Measurements from ENCODE around the gene DCP1A. TPM values are rescaled to one million over a fixed set of nuclear protein-coding genes. Genes with fewer than 3 reads are reported as not detected.

DCP1A gene
- polyA plus RNA-seq = 10 to 100 TPM in 1 of 4 donors, 1 to 10 TPM in 3; 4.1 to 24.1 (median 6.8) TPM
- long read RNA-seq, donor 1 = 0 reads
- long read RNA-seq, donor 2, full-length matches to known transcripts = 4 of 4 reads
- long read RNA-seq, donor 2, partial matches to known transcripts = 0 of 4 reads
- long read RNA-seq, donor 2, other reads (novel, unspliced or antisense) = 0 of 4 reads
- long read RNA-seq, donor 3, full-length matches to known transcripts = 2 of 2 reads
- long read RNA-seq, donor 3, partial matches to known transcripts = 0 of 2 reads
- long read RNA-seq, donor 3, other reads (novel, unspliced or antisense) = 0 of 2 reads
- long read RNA-seq, donor 4 = 0 reads
- long read RNA-seq, donor 5 = 0 reads
- long read RNA-seq, donor 6, full-length matches to known transcripts = 6 of 6 reads
- long read RNA-seq, donor 6, partial matches to known transcripts = 0 of 6 reads
- long read RNA-seq, donor 6, other reads (novel, unspliced or antisense) = 0 of 6 reads
- long read RNA-seq, donor 7 = 0 reads
- long read RNA-seq, donor 8 = 0 reads
- long read RNA-seq, donor 9, partial matches to known transcripts = 0 of 1 reads
- long read RNA-seq, donor 9, other reads (novel, unspliced or antisense) = 0 of 1 reads
- long read RNA-seq, donor 10, full-length matches to known transcripts = 9 of 9 reads
- long read RNA-seq, donor 10, partial matches to known transcripts = 0 of 9 reads
- long read RNA-seq, donor 10, other reads (novel, unspliced or antisense) = 0 of 9 reads

DNA sequence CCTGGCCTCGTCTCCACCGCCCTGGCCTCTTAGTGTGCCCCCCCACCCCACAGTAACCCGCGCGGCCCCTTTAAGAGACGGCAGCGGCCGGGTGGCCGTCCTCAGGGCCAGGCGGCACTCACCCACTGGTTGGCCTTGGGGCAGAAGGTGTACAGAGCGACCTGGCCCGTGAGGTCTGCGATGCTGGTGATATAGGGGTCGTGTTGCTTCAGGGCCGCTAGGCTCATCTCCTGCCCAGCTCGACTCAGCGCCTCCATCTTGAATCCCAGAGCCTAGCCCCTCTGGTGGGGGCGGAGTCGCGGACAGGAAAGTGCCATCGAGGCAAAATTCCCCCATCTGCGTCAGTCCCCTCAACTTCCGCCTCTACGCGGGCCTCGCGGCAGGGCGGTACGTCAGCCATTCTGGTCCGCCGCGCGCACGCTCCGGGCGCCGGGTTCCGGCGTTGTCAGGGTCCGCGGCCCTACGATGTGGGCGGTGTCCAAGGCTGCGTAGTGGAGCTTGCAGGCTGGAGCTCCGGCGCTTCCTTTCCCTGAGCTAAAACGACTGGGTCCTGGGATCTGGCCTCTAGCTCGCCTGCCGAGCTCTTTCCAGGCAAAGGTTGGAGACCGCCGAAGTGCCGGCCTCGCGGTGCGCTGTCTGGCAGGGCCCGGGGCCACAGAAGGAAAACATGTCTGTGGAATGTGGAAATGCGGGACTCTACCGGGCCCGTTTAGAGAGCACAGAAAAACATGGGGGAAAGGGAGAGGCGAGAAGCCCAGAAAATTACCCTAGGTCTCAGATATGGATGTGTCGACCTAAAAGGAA lies at the start of gene DCP1A:
DCP1A (minus strand) TSS at position 283 of the 804 bp plus-strand sequence; CDS start at position 257, 26 bp downstream.
- FAIRE-seq = no peak
- WGBS, 3 donors = 0 to 1% (median 0%) methylated on average over 56 to 61 of the region's 61 CpGs

DNA sequence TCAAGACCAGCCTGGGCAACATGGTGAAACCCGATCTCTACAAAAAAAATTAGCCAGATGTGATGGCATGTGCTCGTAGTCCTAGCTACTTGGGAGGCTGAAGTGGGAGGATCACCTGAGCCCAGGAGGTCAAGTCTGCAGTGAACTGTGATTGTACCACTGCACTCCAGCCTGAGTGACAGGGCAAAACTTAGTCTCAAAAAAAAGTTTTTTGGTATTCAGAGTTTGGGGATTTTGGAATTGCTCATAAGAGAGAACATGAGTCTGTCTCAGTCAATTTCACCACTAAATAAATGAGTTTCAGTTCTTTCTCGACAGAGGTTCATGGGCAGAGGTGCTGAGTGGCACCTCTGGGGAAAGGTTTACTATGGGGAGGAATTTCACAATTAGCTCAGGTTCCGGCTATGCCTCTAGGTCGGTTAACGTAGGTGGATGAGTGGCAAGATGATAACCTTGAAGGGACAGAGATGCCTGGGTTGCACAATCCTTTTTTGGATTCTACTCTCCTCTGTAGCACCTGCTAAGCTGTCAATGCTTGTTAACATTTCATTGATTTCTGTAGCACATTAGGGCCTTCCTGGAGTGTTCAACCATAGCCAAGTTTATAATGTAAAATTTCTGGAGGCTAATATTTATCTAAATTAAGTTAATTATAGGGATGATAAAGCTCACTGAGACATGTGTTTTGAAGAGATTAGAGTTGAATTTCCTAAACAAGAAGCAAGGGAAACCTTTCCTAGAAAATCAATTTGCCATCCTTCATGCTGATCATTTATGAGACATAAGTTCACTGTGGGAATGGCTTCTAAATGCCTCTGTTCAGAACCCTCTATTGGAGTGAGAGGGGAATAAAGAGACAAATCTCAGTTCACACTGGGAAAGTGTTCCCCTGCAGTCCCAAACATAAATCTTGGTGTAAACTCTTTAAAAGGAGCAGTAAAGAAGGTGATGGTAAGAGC lies 37.4 kb upstream of the DCP1A start:
- no peak for FAIRE-seq
- H3K9me3 ChIP-seq (ENCODE audit: control insufficient read depth in 2 of 2, insufficient read depth in 1 of 2, low read depth in 1 of 2, low read length in 1 of 2) = peaks cover 0 to 3% of the 10 kb centered on the region in 2 donors
- H3K36me3 ChIP-seq (ENCODE audit: control insufficient read depth in 3 of 3, insufficient read depth in 2 of 3, low read depth in 1 of 3, low read length in 3 of 3) = no peaks in the 10 kb centered on the region
- 79 to 84% (median 83%) methylated on average over 6 of the region's 6 CpGs for WGBS, 3 donors
- no peak for DNase-seq
- no peak overlapping the region for H3K27ac ChIP-seq (ENCODE audit: low read depth in 1 of 3, low read length in 2 of 3)
- peaks cover 0 to 2% (median 0%) of the 10 kb centered on the region in 3 donors for H3K27me3 ChIP-seq (ENCODE audit: control insufficient read depth in 3 of 3, insufficient read depth in 3 of 3, low read length in 3 of 3)
- peaks cover 0 to 5% (median 0%) of the 10 kb centered on the region in 3 donors for H3K4me1 ChIP-seq (ENCODE audit: control insufficient read depth in 3 of 3, insufficient read depth in 2 of 3, low read depth in 1 of 3, low read length in 2 of 3)
- no peak overlapping the region for H3K4me3 ChIP-seq (ENCODE audit: low read depth in 1 of 3, low read length in 3 of 3)

More for the DNA sequence above, at the start of gene DCP1A:
- peak; percentile 98 to 99 for DNase-seq
- no peaks in the 10 kb centered on the region for H3K9me3 ChIP-seq (ENCODE audit: control insufficient read depth in 2 of 2, insufficient read depth in 1 of 2, low read depth in 1 of 2, low read length in 1 of 2)
- H3K36me3 ChIP-seq (ENCODE audit: control insufficient read depth in 3 of 3, insufficient read depth in 2 of 3, low read depth in 1 of 3, low read length in 3 of 3) = peaks cover 0 to 5% (median under 1%) of the 10 kb centered on the region in 3 donors
- H3K27ac ChIP-seq (ENCODE audit: low read depth in 1 of 3, low read length in 2 of 3) = peak within 1 kb of the TSS; percentile 86 to 94 (median 93)
- peaks cover 0 to 5% (median 3%) of the 10 kb centered on the region in 3 donors for H3K4me1 ChIP-seq (ENCODE audit: control insufficient read depth in 3 of 3, insufficient read depth in 2 of 3, low read depth in 1 of 3, low read length in 2 of 3)
- H3K4me3 ChIP-seq (ENCODE audit: low read depth in 1 of 3, low read length in 3 of 3) = peak within 1 kb of the TSS; percentile 83 to 97 (median 94)
- H3K27me3 ChIP-seq (ENCODE audit: control insufficient read depth in 3 of 3, insufficient read depth in 3 of 3, low read length in 3 of 3) = no peaks in the 10 kb centered on the region

DNA sequence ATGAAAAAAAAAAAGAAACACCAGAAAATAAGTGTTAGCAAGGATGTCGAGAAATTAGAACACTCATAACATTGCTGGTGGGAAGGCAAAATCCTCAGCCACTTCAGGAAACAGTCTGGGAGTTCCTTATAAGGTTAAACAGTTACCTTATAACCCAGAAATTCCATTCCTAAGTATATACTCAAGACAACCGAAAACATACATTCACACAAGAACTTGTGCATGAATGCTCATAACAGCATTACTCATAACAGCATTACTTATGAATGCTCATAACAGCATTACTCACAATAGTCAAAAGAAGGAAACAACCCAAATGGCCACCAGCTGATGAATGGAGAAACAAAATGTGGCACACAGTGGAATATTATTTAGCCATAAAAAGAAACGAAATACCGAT lies 34.8 kb upstream of the DCP1A start:
- 85 to 93% (median 85%) methylated on average over 4 of the region's 4 CpGs for WGBS, 3 donors
- peaks cover 0 to 2% (median 0%) of the 10 kb centered on the region in 3 donors for H3K27me3 ChIP-seq (ENCODE audit: control insufficient read depth in 3 of 3, insufficient read depth in 3 of 3, low read length in 3 of 3)
- no peak overlapping the region for H3K4me3 ChIP-seq (ENCODE audit: low read depth in 1 of 3, low read length in 3 of 3)
- H3K9me3 ChIP-seq (ENCODE audit: control insufficient read depth in 2 of 2, insufficient read depth in 1 of 2, low read depth in 1 of 2, low read length in 1 of 2) = peaks cover 0 to 3% of the 10 kb centered on the region in 2 donors
- H3K27ac ChIP-seq (ENCODE audit: low read depth in 1 of 3, low read length in 2 of 3) = no peak overlapping the region
- H3K36me3 ChIP-seq (ENCODE audit: control insufficient read depth in 3 of 3, insufficient read depth in 2 of 3, low read depth in 1 of 3, low read length in 3 of 3) = no peaks in the 10 kb centered on the region
- FAIRE-seq = no peak
- no peak for DNase-seq
- peaks cover 0 to 2% (median 0%) of the 10 kb centered on the region in 3 donors for H3K4me1 ChIP-seq (ENCODE audit: control insufficient read depth in 3 of 3, insufficient read depth in 2 of 3, low read depth in 1 of 3, low read length in 2 of 3)

DNA sequence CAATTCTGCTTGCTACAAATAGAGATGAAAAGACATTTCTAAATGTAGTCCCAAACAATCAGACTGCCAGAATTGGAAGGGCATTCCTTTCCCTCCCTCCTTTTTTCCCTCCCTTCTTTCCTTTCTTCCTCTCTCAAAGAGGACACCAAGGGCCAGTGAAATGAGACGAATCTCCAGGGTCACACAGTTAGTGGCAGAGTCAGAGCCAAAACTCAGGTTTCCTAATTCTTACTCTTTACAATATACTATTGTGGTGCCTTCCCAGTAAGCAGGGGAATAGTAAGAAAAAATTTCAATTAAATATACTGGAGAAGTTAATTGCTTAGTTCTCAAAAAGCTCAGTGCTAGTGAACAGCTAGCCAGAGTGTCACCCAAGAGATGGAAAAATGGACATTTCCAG lies 33.0 kb upstream of the DCP1A start:
- FAIRE-seq (no peak), DNase-seq (no peak)
- Histone ChIP-seq H3K9me3 (ENCODE audit: control insufficient read depth in 2 of 2, insufficient read depth in 1 of 2, low read depth in 1 of 2, low read length in 1 of 2) (no peaks in the 10 kb centered on the region), H3K27ac (ENCODE audit: low read depth in 1 of 3, low read length in 2 of 3) (no peak overlapping the region), H3K4me1 (ENCODE audit: control insufficient read depth in 3 of 3, insufficient read depth in 2 of 3, low read depth in 1 of 3, low read length in 2 of 3) (no peaks in the 10 kb centered on the region), H3K4me3 (ENCODE audit: low read depth in 1 of 3, low read length in 3 of 3) (no peak overlapping the region), H3K36me3 (ENCODE audit: control insufficient read depth in 3 of 3, insufficient read depth in 2 of 3, low read depth in 1 of 3, low read length in 3 of 3) (no peaks in the 10 kb centered on the region), H3K27me3 (ENCODE audit: control insufficient read depth in 3 of 3, insufficient read depth in 3 of 3, low read length in 3 of 3) (peaks cover 0 to 2% (median 0%) of the 10 kb centered on the region in 3 donors)
- WGBS, 3 donors = 71 to 93% (median 80%) methylated on average over 1 of the region's 1 CpG

DNA sequence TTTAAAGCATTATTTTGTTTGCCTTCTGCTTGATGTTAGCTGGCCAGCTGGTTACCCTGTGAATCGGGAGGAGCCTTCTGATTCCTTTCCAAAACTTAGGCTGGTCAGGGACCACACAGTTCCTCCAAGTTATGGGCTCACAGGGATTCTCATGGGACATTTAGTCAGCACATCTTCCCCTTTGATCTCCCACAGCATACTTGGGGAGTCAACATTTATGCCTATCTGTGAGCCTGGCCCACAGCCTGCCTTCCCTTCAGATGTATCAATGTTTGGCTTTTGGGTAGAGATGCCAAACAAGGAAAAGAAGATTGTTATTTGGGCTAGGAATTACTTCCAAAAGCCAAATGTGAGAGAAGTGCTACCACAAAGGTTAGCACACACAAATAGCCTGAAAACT lies 32.6 kb upstream of the DCP1A start:
- no peaks in the 10 kb centered on the region for H3K9me3 ChIP-seq (ENCODE audit: control insufficient read depth in 2 of 2, insufficient read depth in 1 of 2, low read depth in 1 of 2, low read length in 1 of 2)
- no peaks in the 10 kb centered on the region for H3K36me3 ChIP-seq (ENCODE audit: control insufficient read depth in 3 of 3, insufficient read depth in 2 of 3, low read depth in 1 of 3, low read length in 3 of 3)
- H3K4me3 ChIP-seq (ENCODE audit: low read depth in 1 of 3, low read length in 3 of 3) = no peak overlapping the region
- H3K27ac ChIP-seq (ENCODE audit: low read depth in 1 of 3, low read length in 2 of 3) = no peak overlapping the region
- no peak for DNase-seq
- no peak for FAIRE-seq
- H3K4me1 ChIP-seq (ENCODE audit: control insufficient read depth in 3 of 3, insufficient read depth in 2 of 3, low read depth in 1 of 3, low read length in 2 of 3) = no peaks in the 10 kb centered on the region
- peaks cover 0 to 2% (median 0%) of the 10 kb centered on the region in 3 donors for H3K27me3 ChIP-seq (ENCODE audit: control insufficient read depth in 3 of 3, insufficient read depth in 3 of 3, low read length in 3 of 3)
- 73 to 89% (median 75%) methylated on average over 1 of the region's 1 CpG for WGBS, 3 donors

DNA sequence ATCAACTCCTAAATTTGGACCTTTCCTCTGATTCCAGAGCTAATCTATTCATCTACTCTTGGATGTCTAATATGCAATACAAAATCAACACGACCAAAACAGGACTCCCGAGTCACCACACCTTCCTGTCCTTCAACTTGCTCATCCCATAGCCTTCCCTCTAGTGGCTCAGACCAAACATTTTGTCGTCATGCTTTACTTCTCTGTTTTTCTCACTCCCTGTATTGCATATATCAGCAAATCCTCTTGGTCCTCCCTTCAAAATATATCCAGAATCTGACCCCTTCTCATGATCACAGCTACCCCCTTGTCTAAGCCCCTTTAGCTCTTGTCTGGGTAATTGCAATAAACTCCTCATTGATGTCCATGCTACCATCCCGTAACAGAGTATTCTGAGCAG lies 30.5 kb upstream of the DCP1A start:
- H3K4me3 ChIP-seq (ENCODE audit: low read depth in 1 of 3, low read length in 3 of 3) = no peak overlapping the region
- no peaks in the 10 kb centered on the region for H3K4me1 ChIP-seq (ENCODE audit: control insufficient read depth in 3 of 3, insufficient read depth in 2 of 3, low read depth in 1 of 3, low read length in 2 of 3)
- no peak for FAIRE-seq
- no peaks in the 10 kb centered on the region for H3K36me3 ChIP-seq (ENCODE audit: control insufficient read depth in 3 of 3, insufficient read depth in 2 of 3, low read depth in 1 of 3, low read length in 3 of 3)
- no peaks in the 10 kb centered on the region for H3K9me3 ChIP-seq (ENCODE audit: control insufficient read depth in 2 of 2, insufficient read depth in 1 of 2, low read depth in 1 of 2, low read length in 1 of 2)
- H3K27ac ChIP-seq (ENCODE audit: low read depth in 1 of 3, low read length in 2 of 3) = no peak overlapping the region
- no peaks in the 10 kb centered on the region for H3K27me3 ChIP-seq (ENCODE audit: control insufficient read depth in 3 of 3, insufficient read depth in 3 of 3, low read length in 3 of 3)
- no peak for DNase-seq
- 66 to 76% (median 74%) methylated on average over 4 of the region's 4 CpGs for WGBS, 3 donors

DNA sequence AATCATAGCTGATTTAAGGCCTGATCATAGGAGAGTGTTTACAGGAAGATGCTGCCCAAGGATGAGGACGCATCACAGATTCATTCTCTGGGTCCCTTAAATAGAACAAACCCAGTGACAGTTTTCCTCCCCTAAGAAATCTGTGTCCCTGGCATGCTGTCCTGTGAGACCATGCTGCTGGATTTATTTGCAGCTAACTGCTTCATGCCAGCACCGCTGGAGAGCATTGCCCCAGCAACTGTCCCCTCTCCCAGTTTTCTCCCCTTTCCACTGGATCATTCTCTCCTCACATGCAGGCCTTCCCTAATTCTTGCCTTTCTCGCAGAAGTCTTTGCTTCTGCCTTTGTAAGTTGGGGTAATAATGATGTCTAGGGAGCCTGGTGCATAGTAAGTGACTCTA lies 29.3 kb upstream of the DCP1A start:
- no peaks in the 10 kb centered on the region for H3K36me3 ChIP-seq (ENCODE audit: control insufficient read depth in 3 of 3, insufficient read depth in 2 of 3, low read depth in 1 of 3, low read length in 3 of 3)
- peaks cover 0 to 2% (median 0%) of the 10 kb centered on the region in 3 donors for H3K27me3 ChIP-seq (ENCODE audit: control insufficient read depth in 3 of 3, insufficient read depth in 3 of 3, low read length in 3 of 3)
- no peak for FAIRE-seq
- H3K27ac ChIP-seq (ENCODE audit: low read depth in 1 of 3, low read length in 2 of 3) = no peak overlapping the region
- 90 to 94% (median 94%) methylated on average over 3 of the region's 3 CpGs for WGBS, 3 donors
- no peaks in the 10 kb centered on the region for H3K9me3 ChIP-seq (ENCODE audit: control insufficient read depth in 2 of 2, insufficient read depth in 1 of 2, low read depth in 1 of 2, low read length in 1 of 2)
- H3K4me1 ChIP-seq (ENCODE audit: control insufficient read depth in 3 of 3, insufficient read depth in 2 of 3, low read depth in 1 of 3, low read length in 2 of 3) = no peaks in the 10 kb centered on the region
- H3K4me3 ChIP-seq (ENCODE audit: low read depth in 1 of 3, low read length in 3 of 3) = no peak overlapping the region
- no peak for DNase-seq

Data from small intestine (tissue), 16 donors.